NOMO-1 treated with dmso at 0.1 percent for 144 hours (cell line): Measurements from ENCODE around the gene ARHGEF11.

Source experiments
- DNase-seq: peaks from one replicate; lab custom pipeline; 2025; ENCODE audit not compliant: unreplicated experiment; lab: John Stamatoyannopoulos, UW

The ARHGEF11 gene

DNA sequence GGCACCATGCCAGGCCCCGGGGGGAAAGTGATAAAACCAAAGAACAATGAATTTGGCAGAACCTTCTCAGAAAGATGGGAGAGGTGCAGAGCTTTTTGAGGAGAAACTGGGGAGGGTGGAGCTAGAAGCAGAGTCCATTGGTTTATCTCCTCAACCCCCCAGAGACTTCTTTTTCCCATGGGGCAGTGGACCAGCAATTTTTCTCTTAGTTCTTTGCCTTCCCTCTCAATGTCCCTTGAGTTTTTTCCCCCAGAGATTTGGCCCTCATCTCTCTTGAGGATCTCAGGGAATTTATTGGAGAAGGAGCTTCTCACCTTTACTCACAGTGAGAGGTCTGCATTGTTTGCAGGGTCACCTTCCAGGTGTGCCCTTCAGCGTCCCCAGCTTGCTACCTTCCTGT is 5.3 kb upstream of the ARHGEF11 start:
- no peak for DNase-seq

DNA sequence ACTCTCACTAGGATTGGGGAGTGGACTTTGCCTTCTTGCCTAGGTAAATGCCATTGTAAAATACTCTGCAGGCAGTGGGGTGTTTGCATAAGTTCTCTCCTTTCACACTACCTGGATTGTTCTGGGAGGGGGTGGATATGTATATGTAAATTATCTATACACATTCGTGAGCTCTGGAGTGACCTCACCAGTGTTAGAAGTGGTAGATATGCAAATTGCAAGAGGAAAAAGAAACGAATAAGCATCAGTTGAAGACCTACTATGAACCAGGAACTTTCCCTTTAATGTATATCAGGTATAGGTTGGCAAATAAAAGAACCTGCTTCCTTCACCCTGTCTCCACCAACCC is 1.5 kb upstream of the ARHGEF11 start:
- DNase-seq: no peak

GRCh38 chr1:157044326-157044725 is 1.2 kb downstream of the ARHGEF11 start:
- no peak for DNase-seq

DNA sequence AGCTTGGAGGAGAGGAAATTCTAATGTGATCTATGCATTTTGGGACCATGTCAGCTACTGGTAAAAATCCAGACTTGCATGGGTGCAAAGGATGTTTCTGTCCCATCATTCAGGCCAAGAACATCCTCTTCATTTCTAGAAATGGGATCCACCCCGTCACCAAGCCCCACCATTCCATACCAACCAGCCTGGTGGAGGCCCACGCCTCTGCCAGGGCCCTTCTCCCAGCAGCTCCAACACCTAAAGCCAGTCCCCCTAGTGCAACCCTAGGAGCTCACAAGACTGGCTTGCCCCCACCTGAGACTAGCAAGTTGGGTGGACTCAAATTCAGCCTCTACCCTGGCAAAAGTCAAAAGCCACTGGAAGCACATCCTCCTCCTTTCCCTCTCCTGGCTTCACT is 1.9 kb downstream of the ARHGEF11 start:
- no peak for DNase-seq

DNA sequence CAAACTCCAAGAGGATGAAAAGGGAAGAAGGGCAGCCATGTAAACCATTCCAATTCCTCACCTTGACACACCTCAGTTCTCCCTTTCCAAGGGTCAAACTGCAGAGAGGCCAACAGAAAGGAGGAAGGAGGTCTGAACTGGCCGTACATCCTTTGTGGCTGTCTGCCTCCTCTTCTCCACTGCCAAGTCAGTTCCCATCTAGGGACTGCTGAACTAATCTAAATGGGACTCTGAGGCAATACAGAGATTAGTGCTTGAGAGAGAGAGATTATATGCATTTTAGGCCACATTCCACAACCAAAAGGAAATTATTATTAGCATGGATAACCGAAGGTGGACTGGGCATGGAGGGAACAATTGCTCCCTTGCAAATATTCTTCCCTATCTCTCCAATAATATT is 2.7 kb downstream of the ARHGEF11 start:
- no peak for DNase-seq

- no peak for DNase-seq
Measured at GRCh38 chr1:157040802-157041201, 4.7 kb downstream of the ARHGEF11 start.

- no peak for DNase-seq
Measured at GRCh38 chr1:157035121-157035520, 10.4 kb downstream of the ARHGEF11 start.

- DNase-seq: no peak
Measured at GRCh38 chr1:157034137-157034800, 11.3 kb downstream of the ARHGEF11 start.

GRCh38 chr1:157033357-157033876 is 12.1 kb downstream of the ARHGEF11 start:
- no peak for DNase-seq

DNA sequence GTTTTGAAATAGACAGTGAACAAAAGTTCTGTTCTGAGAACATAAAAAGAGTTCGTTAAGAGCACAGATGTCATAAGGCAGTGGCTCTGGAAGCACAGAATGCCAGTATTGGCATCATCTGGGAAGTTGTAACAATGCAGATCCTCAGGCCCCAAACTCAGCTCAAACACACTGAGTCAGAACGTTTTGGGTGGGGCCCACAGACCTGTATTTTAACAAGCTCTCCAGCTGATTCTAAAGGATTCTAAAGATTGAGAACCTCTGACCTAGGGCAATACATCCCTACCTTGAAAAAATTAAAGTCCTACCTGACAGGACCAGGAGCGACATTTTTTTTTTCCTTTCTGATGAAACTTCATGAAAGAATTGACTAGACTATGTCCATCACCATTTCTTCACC is 13.2 kb downstream of the ARHGEF11 start:
- no peak for DNase-seq

DNA sequence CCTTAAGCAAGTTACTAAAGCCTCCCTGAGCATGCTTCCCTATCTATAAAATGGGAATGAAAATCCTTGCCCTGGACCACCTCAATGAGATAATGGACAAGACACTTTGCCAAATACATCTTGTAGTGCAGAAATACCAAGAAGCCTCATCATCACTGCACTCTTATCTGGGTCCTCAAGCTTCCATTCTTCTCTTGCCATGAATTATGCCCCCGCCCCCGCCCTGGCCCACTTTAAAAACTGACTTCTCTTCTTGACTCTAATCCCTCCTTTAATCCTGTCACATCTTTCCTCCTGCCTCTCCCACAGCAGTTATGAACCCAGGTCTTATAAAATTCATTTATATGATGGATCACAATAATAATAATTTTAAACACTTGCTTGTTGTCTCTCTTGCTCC is 14.8 kb downstream of the ARHGEF11 start:
- DNase-seq: no peak

DNA sequence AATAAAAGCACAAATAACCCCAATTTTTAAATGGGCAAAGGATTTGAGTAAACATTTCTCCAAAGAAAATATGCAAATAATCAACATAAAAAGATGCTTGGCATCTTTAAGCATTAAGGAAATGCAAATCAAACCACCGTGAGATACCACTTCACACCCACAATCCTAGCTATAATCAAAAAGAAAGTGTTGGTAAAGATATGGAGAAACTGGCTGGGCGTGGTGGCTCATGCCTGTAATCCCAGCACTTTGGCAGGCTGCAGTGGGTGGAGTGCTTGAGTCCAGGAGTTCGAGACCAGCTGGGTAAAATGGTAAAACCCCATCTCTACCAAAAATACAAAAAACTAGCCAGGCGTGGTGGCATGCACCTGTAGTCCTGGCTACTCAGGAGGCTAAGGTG is 16.9 kb downstream of the ARHGEF11 start:
- no peak for DNase-seq

- no peak for DNase-seq
Measured at GRCh38 chr1:157025856-157026255, 19.7 kb downstream of the ARHGEF11 start.

GRCh38 chr1:157025385-157025784 is 20.2 kb downstream of the ARHGEF11 start:
- no peak for DNase-seq

- no peak for DNase-seq
Measured at GRCh38 chr1:157021688-157022087, 23.9 kb downstream of the ARHGEF11 start.

DNA sequence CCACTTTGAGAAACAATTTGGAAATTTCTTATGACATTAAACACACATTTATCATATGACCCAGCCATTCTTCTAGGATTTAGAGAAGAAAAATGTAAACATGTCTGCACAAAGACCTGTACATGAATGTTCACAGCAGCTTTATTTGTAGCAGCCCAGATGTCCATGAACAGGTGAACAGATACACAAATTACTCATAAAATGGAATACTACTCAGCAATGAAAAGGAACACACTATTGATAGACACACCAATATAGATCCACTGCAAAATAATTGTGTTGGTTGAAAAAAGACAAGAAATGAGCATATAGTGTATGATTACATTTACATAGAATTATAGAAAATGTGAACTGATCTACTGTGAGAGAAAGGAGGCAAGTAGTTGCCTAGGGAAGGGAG is 26.1 kb downstream of the ARHGEF11 start:
- DNase-seq: no peak

GRCh38 chr1:157011845-157012244 is 33.7 kb downstream of the ARHGEF11 start:
- DNase-seq: no peak

DNA sequence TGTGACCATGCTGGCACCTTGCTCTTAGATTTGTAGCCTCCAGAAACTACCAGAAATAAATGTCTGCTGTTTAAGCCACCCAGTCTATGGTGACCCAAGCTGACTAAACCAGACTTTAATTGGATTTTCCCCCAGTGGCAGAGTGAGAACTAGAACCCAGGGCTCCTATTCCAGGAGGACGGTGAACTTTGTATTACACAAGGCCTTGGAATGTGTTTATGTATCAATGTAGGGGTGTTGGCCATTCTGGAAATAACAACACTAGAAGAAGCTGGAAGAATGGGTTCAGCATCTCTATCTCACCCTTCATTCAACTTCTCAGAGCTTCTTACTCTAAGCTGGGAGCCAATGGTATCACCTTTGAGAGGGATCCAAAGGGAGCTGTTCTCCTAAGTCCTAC is 37.0 kb downstream of the ARHGEF11 start:
- DNase-seq: no peak

- DNase-seq: no peak
Measured at GRCh38 chr1:157007306-157007705, 38.2 kb downstream of the ARHGEF11 start.

GRCh38 chr1:157006676-157007075 is 38.9 kb downstream of the ARHGEF11 start:
- no peak for DNase-seq

DNA sequence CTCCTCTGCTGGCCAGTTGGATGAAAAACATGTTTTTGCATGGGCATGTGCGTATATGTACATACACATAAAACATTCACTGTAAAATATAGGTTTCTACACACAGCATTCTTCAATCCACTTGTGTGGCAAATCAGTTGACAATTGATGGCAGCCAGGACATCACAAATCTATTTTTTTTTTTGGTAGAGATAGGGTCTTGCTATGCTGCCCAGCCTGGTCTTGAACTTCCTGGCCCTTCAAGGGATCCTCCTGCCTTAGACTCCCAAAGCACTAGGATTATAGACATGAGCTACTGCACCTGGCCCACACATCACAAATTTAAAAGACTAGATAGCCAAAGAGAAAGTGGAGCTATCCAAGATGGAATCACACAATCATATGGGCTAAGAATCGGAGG is 39.6 kb downstream of the ARHGEF11 start:
- DNase-seq: no peak

DNA sequence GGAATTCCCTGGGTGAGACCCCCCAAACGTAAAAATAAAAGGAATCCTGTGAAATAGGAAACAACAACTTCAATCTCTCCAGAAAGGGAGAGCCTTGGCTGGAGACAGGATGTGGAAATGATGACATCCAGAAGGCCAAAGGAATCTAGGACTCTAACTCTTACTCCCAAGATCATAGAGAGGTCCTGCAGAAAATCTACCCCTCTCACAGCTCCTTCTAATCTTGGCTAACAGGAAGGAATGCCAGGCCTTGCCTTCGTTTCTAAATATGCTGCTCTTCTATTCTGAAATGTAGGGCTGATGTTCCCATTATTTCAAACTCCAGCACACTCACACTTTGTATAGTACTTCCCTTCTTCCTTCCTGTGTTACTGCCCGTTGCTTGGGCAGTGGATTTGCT is 40.7 kb downstream of the ARHGEF11 start:
- no peak for DNase-seq

- no peak for DNase-seq
Measured at GRCh38 chr1:157004327-157004726, 41.2 kb downstream of the ARHGEF11 start.
